Stomach (tissue), 9 donors: Measurements from ENCODE around the gene MED12L. TPM values are rescaled to one million over a fixed set of nuclear protein-coding genes. Genes with fewer than 3 reads are reported as not detected.

Experiments used
- DNase-seq, 2 donors: peaks; one replicate each; pipeline versions ENCODE4 v3.0.0 to v3.0.0-alpha.2; 2013 to 2019
- H3K27ac ChIP-seq, 5 donors: fragments of 200-600 bp in 4 of 5; sonication (generic) in 4 of 5; one replicate each; pipeline ENCODE4 v1.5.1; 2013 to 2019; ENCODE audit warnings: mild to moderate bottlenecking in 1 of 5, moderate library complexity in 1 of 5
- H3K27me3 ChIP-seq, 3 donors: fragments of 200-600 bp; sonication (generic); one replicate each; pipeline ENCODE4 v1.5.1; 2017 to 2019; ENCODE audit warnings: mixed run types in 1 of 3
- H3K36me3 ChIP-seq, 4 donors: fragments of 200-600 bp; sonication (generic); 1 replicate in 3 of 4; 2 replicates in 1 of 4; pipeline ENCODE4 v1.5.1; 2016 to 2019
- H3K4me1 ChIP-seq, 4 donors: fragments of 200-600 bp; sonication (generic); one replicate each; pipeline ENCODE4 v1.5.1; 2016 to 2019
- H3K4me3 ChIP-seq, 4 donors: fragments of 200-600 bp; sonication (generic) in 3 of 4; one replicate each; pipeline ENCODE4 v1.5.1; 2016 to 2019; ENCODE audit warnings: mild to moderate bottlenecking in 1 of 4
- H3K9me3 ChIP-seq, 4 donors: fragments of 200-600 bp; sonication (generic); one replicate each; pipeline ENCODE4 v1.5.1; 2016 to 2019
- CTCF ChIP-seq, 7 experiments: fragments of 450-650 bp in 4 of 7; fragments of 200-600 bp in 3 of 7; sonication (generic) in 3 of 7; IDR thresholded peaks; one replicate each; pipeline ENCODE4 v1.5.1; 2016 to 2019; ENCODE audit warnings: antibody characterized with exemption in 7 of 7, control low read depth in 2 of 7, mild to moderate bottlenecking in 1 of 7
- EP300 ChIP-seq: sonication (generic); formaldehyde crosslinking; IDR thresholded peaks from one replicate; pipeline ENCODE4 v1.6.1; 2017; ENCODE audit warnings: antibody characterized with exemption
- POLR2A ChIP-seq, 4 donors: fragments of 450-650 bp; IDR thresholded peaks; one replicate each; pipeline ENCODE4 v1.6.1; 2016; ENCODE audit warnings: antibody characterized with exemption in 4 of 4, control low read depth in 2 of 4, mild to moderate bottlenecking in 1 of 4, moderate library complexity in 1 of 4
- POLR2AphosphoS5 ChIP-seq, 3 donors: sonication (generic); formaldehyde crosslinking; IDR thresholded peaks; one replicate each; pipeline ENCODE4 v1.6.1; 2016; ENCODE audit warnings: antibody characterized with exemption in 3 of 3
- WGBS, 5 donors: extraction: QIAGEN DNeasy Blood & Tissue Kit in 3 of 5; methylation state at CpG; one replicate each; pipeline versions ENCODE4 v1.1.5 to v1.1.7; 2013 to 2018; 5-methylcytosine and 5-hydroxymethylcytosine counted together
- intact Hi-C: fragments of 100-400 bp; cut with DNase I; formaldehyde crosslinking; loops from one replicate; pipeline ENCODE4 v1.15.1; 2023; ENCODE audit warnings: low total_unique reads
- polyA plus RNA-seq, 3 donors: library from polyadenylated mRNA; stranded (reverse); fragments of 200-250 nt; gene quantifications; one replicate each; pipeline ENCODE4 v1.2.3, GENCODE V29; 2013
- total RNA-seq, 5 donors: library from RNA; depleted of rRNA; stranded (reverse); fragments of >200 nt; gene quantifications; one replicate each; pipeline versions ENCODE4 v1.1.0 to v1.2.3, GENCODE V29; 2014 to 2016
- donor health status: healthy with polysubstance abuse.
- donor health status: Bipolar disorder and iron deficiency.
- donor health status: healthy.

Gene MED12L
- total and polyA plus RNA-seq, 8 donors: 0.06 to 2.9 (median 0.36) TPM; not detected in 2

GRCh38 chr3:151432616-151433372 is 347.3 kb downstream of the MED12L start:
- WGBS, 5 donors: 84 to 93% (median 91%) methylated on average over 7 of the region's 7 CpGs
- Histone ChIP-seq H3K27ac (no peak overlapping the region), H3K27me3 (no peaks in the 10 kb centered on the region), H3K4me1 (peaks cover 0 to 10% (median 3%) of the 10 kb centered on the region in 4 donors), H3K36me3 (no peaks in the 10 kb centered on the region), H3K4me3 (no peak overlapping the region), H3K9me3 (no peaks in the 10 kb centered on the region)
- DNase-seq: no peak
- TF ChIP-seq POLR2AphosphoS5 (IDR thresholded peaks at IDR 0.05): no peak
- no peak for TF ChIP-seq POLR2A (IDR thresholded peaks at IDR 0.05)
- intact Hi-C loops: no loop called here

- no peaks in the 10 kb centered on the region for H3K27me3 ChIP-seq
- no peak for TF ChIP-seq CTCF (IDR thresholded peaks at IDR 0.05)
- peak in 1 of 3 donors; percentile 42 for TF ChIP-seq POLR2AphosphoS5 (IDR thresholded peaks at IDR 0.05)
- whole genome bisulfite sequencing, 5 donors: 19 to 43% (median 33%) methylated on average over 1 of the region's 1 CpG
Measured at GRCh38 chr3:151434151-151434890, 348.9 kb downstream of the MED12L start.

DNA sequence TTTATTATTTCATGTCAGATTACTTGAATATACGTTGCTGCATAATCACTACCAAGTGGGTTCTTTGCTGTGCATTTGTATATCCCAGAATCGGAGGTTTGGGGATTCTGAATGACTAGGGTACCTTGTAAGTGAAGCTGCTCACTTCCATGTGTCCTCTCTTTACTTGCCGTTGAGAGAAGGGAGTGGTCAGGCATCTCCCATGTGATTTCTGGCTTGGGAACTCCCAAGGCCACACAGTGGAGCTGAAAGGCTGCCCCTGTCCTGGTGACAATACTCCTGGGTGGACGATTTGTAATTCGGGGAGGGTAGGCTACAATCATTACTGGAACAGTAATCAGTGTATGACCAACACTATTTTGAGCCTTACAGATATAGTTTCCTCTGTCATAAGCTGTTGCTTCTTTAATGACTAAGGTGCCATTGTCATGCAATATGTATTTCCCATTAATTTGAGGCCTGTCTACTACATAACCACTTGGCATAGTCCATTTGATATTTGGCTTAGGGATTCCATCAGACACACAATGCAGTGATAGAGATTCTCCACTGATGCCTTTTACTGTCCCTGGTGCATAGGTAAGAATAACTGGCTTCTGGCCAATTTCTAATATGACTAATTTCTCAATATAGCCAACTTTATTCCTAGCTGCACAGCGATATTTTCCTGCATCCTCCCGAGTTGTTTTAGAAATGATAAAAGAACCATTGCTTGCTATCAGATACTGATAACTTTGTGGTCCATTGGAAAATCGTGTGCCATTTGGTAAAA is 351.4 kb downstream of the MED12L start:
- peaks cover 0 to 14% (median 3%) of the 10 kb centered on the region in 4 donors for H3K4me1 ChIP-seq
- no peak for DNase-seq
- H3K36me3 ChIP-seq: no peaks in the 10 kb centered on the region
- no peak overlapping the region for H3K27ac ChIP-seq
- H3K9me3 ChIP-seq: no peaks in the 10 kb centered on the region
- intact Hi-C loops: no loop called here
- H3K4me3 ChIP-seq: no peak overlapping the region
- H3K27me3 ChIP-seq: no peaks in the 10 kb centered on the region
- WGBS, 5 donors: 71 to 81% (median 74%) methylated on average over 8 of the region's 8 CpGs
- TF ChIP-seq POLR2A (IDR thresholded peaks at IDR 0.05) (no peak), CTCF (IDR thresholded peaks at IDR 0.05) (no peak), EP300 (no peak), POLR2AphosphoS5 (IDR thresholded peaks at IDR 0.05) (no peak)

More at GRCh38 chr3:151434151-151434890, 348.9 kb downstream of the MED12L start:
- Histone ChIP-seq H3K27ac (no peak overlapping the region), H3K4me3 (no peak overlapping the region), H3K36me3 (no peaks in the 10 kb centered on the region), H3K4me1 (peaks cover 0 to 10% (median 3%) of the 10 kb centered on the region in 4 donors), H3K9me3 (no peaks in the 10 kb centered on the region)
- DNase-seq: peak in 1 of 2 donors; percentile 41
- intact Hi-C loops: no loop called here

GRCh38 chr3:151437906-151438305 is 352.4 kb downstream of the MED12L start:
- H3K4me3 ChIP-seq: no peak overlapping the region
- 87 to 95% (median 89%) methylated on average over 6 of the region's 6 CpGs for WGBS, 5 donors
- intact Hi-C loops: no loop called here
- no peak overlapping the region for H3K27ac ChIP-seq
- H3K27me3 ChIP-seq: no peaks in the 10 kb centered on the region
- H3K4me1 ChIP-seq: peaks cover 0 to 14% (median 3%) of the 10 kb centered on the region in 4 donors
- DNase-seq: no peak
- H3K9me3 ChIP-seq: no peaks in the 10 kb centered on the region
- TF ChIP-seq POLR2AphosphoS5 (IDR thresholded peaks at IDR 0.05): no peak
- no peak for TF ChIP-seq POLR2A (IDR thresholded peaks at IDR 0.05)
- TF ChIP-seq CTCF (IDR thresholded peaks at IDR 0.05): no peak
- TF ChIP-seq EP300: no peak
- H3K36me3 ChIP-seq: no peaks in the 10 kb centered on the region
